ENCODE data around the gene CGREF1. TPM values are rescaled to one million over a fixed set of nuclear protein-coding genes. Genes with fewer than 3 reads are reported as not detected.

The CGREF1 gene
- total RNA-seq, 1 experiment from 2014 or later = 2.1 TPM

GRCh38 chr2:27085062-27085672 lies 33.8 kb downstream of the CGREF1 start:
- Histone ChIP-seq H3K18ac (ENCODE audit: insufficient read length, low read depth, low read length) (no peak overlapping the region), H4K5ac (ENCODE audit: insufficient read length, low read depth, low read length) (no peak overlapping the region), H3K4me1 (ENCODE audit: insufficient read depth, low read length) (no peaks in the 10 kb centered on the region), H3T11ph (ENCODE audit: low read length) (no peak overlapping the region), H3K79me2 (ENCODE audit: insufficient read depth, low read length) (no peaks in the 10 kb centered on the region), H3K23me2 (ENCODE audit: insufficient read length, low read depth, low read length, poor library complexity, severe bottlenecking) (peaks cover 13% of the 10 kb centered on the region), H4K20me1 (ENCODE audit: control insufficient read depth, insufficient read depth, insufficient read length) (no peaks in the 10 kb centered on the region), H3K4me2 (ENCODE audit: insufficient read depth, insufficient read length, low read length) (peak overlapping the region; percentile 35), H2BK15ac (ENCODE audit: low read depth, low read length) (no peak overlapping the region), H3K27me3 (ENCODE audit: insufficient read depth, low read length) (no peaks in the 10 kb centered on the region), H4K8ac (replicated peaks; ENCODE audit: insufficient read length, low read depth, low read length) (no peak overlapping the region), H3K4ac (ENCODE audit: low read depth, low read length) (no peak overlapping the region), H2AK5ac (ENCODE audit: insufficient read length, low read length) (no peak overlapping the region), H3K14ac (ENCODE audit: insufficient read depth, low read length) (no peak overlapping the region; the same call in 1 of the 2 replicates), H3K27ac (ENCODE audit: insufficient read length, low read depth, low read length) (no peak overlapping the region), H4K91ac (ENCODE audit: insufficient read length, low read depth, low read length) (no peak overlapping the region), H3K56ac (ENCODE audit: insufficient read length, low read depth, low read length) (no peak overlapping the region), H2BK12ac (ENCODE audit: insufficient read length, low read depth, low read length) (no peak overlapping the region), H2BK120ac (ENCODE audit: low read depth, low read length, poor library complexity, severe bottlenecking) (no peak overlapping the region), H3K79me1 (ENCODE audit: insufficient read depth, low read depth, low read length, poor library complexity, severe bottlenecking) (no peaks in the 10 kb centered on the region), H3K23ac (ENCODE audit: insufficient read length, low read depth, low read length) (no peak overlapping the region), H2BK5ac (ENCODE audit: insufficient read length, low read length) (no peak overlapping the region), H3K9ac (ENCODE audit: extremely low read depth, insufficient read length, low read length) (no peak overlapping the region), H2BK20ac (ENCODE audit: low read depth, low read length, poor library complexity, severe bottlenecking) (no peak overlapping the region), H2AFZ (ENCODE audit: low read length) (no peak overlapping the region), H3K9me3 (ENCODE audit: control insufficient read depth, low read depth, low read length) (no peaks in the 10 kb centered on the region)
- H3K27me3 Mint-ChIP-seq (ENCODE audit: low read depth) = peaks cover 20% of the 10 kb centered on the region
- H3K27ac Mint-ChIP-seq = no peak overlapping the region
- peaks cover 21 to 38% of the 10 kb centered on the region in 2 experiments for H3K4me1 Mint-ChIP-seq
- H3K36me3 Mint-ChIP-seq (ENCODE audit: insufficient read depth in 1 of 3, low read depth in 3 of 3) = no peaks in the 10 kb centered on the region; a peak in 1 of 7 replicates
- no peak for TF ChIP-seq CTCF (conservative IDR thresholded peaks at IDR 0.05)
- no CpG with 5 or more reads among the region's 10 CpGs for WGBS (ENCODE audit: extremely low coverage, insufficient read length, low lambda C conversion rate)
- DNase-seq = no peak
- H3K4me3 Mint-ChIP-seq = peak overlapping the region; percentile 69 to 75
- no peaks in the 10 kb centered on the region for H3K9me3 Mint-ChIP-seq

All from H9 (cell line).